Right lung (tissue), 5 donors: Measurements from ENCODE around the gene MSI2. TPM values are rescaled to one million over a fixed set of nuclear protein-coding genes. Genes with fewer than 3 reads are reported as not detected.

Experiments used
- DNase-seq, 2 donors: peaks; one replicate each; pipeline ENCODE4 v3.0.0-alpha.2; 2013
- polyA plus RNA-seq, 5 donors: library from polyadenylated mRNA; unstranded; fragments of 120-200 nt; gene quantifications; one replicate each; pipeline versions ENCODE4 v1.2.1 to v1.2.3, GENCODE V29; 2013; ENCODE audit warnings: inconsistent platforms in 1 of 5, low replicate concordance in 1 of 5; ENCODE audit not compliant: insufficient read length in 5 of 5, insufficient read depth in 1 of 5

Gene MSI2
- polyA plus RNA-seq, 5 donors = 35.4 to 48.9 (median 47.6) TPM

DNA sequence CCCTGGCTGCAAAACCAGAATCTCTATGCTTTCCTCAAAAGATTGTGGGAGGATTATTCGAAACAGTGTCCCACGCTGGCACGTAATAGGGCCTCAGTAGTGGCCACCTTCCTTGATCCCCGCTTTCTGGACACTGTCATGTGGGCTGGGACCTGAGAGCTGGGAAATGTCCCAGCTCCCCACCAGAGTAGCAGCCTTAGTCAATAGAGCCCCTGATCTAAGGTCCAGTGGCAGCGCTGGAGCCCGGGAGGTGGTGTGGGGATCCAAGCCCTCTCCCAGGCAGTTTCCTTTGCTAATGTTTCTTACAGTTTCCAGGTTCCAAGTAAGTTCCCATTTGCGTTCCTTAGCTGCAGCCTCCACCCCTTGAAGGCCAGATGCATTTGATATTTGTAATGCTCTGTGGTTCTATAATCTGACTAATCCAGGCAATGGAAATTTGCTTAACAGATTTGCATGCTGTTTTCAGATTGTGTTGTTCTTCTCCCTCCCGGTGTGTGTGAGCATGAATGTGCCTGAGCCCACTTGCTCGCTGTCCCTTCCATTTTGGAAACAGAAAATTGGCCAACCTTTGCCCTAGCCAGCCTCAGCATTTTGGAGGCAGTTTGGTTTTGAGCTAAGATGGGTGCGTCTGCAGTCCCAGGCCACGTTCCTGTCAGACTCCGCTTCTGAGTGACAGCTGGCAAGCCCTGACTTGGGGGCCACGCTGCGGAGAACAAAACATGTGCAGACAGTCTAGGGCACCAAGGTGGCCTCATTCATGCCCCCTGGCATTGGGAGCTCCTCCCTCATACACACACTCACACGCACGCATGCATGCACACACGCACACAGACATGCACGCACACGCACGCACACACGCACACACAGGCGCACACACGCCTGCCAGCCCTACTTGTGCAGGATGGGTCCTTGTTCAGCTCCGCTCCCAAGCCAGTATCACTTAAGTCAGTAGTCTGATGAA, 419.4 kb downstream of the MSI2 start:
- no peak for DNase-seq

DNA sequence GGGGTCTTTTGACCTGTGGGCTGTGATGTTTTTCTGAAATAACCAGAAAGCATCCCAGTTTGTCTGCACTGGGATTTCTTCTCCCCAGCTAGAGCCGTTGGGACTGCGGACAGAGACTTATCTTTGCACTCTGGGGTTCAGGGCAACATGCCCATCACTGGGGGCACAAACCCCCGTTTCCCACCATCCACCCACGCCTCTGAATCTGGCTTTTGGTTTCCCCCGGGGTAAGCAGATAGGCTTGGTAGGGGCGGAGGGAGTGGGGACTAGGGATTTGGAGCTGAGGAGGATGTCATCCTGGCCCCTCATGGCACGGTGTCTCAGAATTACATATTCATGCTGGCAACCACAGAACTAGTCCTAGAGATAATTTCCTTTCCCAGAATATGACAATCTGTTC, 420.2 kb downstream of the MSI2 start:
- no peak for DNase-seq

DNA sequence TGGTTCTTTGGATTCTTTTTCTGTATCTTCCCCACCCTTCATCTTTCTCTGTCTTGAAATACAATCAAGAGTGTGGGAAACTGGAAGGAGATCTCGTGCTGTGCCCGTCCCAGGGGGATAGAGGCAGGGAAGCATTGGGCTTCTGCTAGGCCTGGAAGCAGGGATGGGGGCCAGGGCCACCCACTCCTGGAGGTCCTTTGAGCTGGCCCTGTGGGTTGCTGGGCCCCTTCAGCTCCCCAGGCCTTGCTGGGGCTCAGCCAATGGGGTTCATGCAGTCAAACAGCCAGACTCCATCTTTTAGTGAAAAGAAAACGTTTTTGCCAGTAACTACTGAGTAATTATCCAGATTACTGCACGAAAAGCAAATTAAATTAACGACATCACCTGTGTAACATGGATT, 421.0 kb downstream of the MSI2 start:
- no peak for DNase-seq

DNA sequence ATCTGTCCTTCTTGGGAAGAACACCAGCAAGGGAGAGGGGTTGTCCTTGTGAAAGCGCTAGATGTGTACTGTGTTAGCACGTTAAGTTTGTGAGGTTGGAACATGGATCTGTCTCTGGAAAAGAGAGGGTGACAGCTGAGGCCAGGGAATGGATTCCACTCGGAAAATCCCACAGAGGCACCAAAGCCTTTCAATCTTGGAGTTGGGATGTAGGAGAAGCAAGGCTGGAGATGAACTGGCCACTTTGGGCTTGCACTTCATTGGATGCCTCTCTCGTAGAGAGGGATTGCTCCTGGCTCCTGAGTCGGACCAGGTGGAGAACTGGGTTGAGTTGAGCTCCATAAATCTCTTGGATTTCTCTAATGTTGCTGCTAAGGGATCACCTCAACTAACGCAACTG, 421.5 kb downstream of the MSI2 start:
- no peak for DNase-seq

DNA sequence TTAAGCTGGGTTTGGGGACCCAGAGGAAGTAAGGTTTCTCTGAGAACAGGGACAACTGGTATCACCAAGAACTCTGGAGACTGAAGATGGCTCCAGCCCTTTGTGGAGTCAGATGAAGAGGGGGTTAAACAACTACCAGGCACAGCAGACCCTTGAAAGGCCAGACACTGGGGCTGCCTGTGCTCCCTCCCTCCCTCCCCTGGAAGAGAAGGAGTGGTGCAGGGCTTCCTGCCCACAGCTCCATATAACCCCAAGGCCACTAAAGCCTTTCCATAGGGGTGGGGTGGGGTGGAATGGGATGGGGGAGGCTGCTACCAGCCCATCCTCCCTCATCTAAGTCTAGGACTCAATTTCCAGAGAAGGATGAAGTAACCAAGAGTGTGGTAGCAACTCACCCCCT, 422.1 kb downstream of the MSI2 start:
- no peak for DNase-seq

DNA sequence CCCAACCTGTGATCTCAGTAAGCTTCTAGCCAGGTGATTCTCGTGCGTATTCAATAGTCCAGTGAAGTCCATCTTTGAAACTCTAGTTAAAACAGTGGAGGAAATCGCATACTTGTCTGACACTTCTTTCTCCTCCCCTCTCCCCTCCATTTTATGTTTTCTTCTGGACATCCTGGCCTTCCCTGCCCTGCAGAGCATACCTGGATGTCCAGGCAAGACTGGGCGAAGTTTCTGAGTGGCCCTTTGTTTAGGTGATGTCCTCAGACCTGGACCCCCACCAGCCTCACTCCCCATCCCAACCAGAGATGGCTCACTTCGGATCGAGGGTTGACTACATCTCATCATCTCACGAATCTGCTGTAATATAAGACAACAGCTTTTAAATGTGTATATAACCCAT, 423.0 kb downstream of the MSI2 start:
- no peak for DNase-seq

DNA sequence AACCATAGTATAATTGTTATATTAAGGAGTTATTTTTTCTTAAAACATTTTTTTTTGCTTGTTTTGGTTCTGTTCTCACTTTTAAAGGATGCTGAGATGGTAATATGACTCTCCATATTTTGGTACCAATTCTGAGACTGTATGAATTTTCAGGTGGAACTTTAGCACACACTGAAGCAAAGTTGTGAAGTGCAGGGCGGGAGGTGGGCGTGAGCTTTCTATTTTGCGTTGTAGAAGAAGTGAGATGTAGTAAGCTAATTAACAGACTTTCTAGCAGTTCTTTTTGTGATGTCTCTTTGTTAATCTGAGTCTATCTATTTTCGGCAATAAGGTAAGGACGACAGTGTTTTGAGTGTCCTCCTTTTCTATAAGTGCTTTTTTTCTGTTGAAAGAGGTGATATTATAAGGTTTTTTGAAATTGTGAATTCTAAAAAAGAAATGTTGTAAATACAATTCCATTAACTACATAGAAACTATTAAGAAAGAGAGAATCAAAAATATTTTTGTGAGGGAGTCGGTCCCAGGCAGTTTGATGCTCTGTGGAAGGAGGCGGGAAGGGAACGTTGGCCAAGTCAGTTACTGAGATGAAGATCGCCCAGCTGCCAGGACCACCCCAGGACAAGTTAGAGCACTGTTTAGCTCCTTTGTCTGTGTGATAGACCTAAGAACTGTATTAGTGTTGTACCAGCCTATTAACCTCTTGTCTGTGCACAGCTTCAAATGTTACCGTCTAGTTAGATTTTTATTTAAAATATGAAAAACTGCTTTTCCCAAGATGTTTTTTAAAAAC, 423.8 kb downstream of the MSI2 start:
- DNase-seq = no peak

DNA sequence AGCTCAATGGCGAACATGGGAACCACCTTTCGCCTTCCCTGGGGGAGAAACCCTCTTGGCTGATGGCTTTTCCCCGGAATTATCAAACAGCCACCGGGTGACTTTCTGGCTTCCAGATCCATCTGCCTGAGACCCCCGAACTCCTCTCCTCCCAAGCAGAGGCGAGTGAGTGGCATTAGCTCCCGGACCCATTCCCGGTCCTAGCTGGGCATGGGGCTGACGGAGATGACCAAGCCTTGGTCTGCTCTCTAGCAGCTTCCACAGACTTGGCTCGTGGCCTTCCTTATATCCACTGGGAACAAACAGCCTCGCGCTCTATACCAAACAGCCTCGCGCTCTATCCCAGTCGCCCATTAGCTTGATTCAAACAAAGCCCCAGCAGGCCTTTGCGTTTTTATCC, 426.4 kb downstream of the MSI2 start:
- no peak for DNase-seq

DNA sequence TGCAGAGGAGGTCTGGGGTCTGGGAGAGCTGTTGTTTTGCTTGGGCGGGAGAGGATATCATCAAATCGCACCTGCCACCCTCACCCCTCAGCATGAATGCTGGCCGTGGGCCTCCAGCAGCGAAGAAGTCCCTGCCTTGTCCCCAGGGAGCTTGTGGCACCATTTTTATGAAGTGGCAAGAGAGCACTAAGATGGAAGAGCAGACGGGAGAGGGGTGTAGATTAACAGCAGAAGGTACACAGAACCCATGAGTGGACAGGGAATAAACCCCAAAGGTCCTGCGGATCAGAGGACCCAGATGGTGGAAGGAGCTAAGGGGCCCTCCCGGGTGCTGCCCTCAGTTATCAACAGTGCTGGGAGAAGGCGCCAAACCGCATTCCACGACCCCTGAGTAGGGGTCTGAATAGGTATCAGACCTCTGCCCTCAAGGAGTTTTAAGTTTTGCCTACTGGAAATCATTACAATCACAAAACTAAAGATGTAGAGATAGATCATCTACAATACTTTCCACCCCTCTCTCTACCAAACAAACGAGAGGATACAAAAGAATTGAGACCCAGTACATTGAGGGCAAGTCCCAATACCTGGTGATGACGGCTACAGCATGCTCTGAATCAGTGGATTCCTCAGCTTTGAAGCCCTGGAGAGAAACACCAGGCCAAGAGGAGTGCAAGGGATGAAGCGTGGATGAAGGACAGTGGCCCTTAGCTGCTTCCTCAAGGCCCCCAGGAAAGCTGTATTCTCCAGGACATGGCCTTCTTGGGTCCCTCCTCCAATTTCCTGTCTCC, 428.6 kb downstream of the MSI2 start:
- DNase-seq = no peak

DNA sequence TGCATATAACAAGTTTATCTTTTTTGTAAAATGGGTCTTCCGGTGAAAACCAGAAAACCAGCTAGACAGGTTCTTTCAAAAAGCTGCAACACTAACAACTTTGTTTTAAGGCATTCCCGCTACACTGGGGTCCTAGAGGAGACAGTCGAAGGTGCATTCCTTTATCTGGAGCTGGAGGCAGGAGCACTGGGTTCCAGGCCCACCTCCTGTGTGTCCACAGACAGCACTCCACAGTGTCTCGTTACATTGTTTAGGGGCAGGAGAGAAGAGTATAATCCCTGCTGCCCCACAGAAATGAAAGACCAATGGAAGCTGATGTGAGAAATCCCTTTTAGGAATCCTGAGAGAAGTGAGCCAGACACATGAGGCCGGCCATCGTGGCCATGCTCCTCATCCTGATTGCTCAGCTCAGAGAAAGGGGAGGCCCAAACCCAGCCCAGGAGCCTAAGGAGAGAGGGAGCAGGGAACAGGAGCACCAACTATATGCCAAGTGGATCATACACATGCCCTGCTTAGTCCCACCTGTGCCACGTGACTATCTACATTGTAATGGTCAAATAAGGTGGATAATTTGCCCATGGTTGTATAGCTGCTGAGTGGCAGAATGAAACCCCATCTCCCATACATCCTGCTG, 429.3 kb downstream of the MSI2 start:
- no peak for DNase-seq

DNA sequence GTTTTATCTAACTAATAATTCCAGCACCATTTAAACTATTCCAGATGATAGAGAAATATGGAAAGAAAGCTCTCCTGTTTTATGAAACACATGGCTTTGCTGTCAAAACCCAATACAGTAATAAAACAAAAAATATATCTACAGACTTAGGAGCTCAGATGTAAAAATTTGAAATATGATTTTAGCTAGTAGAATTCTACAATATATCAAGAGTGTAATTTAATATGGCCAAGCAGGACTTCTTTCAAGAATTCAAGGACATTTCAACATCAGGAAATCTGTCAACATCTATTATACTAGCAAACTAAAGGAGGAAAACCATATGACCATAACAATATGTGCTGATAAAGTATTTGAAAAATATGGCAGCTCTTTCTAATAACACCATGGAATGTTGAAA, 431.3 kb downstream of the MSI2 start:
- no peak for DNase-seq

DNA sequence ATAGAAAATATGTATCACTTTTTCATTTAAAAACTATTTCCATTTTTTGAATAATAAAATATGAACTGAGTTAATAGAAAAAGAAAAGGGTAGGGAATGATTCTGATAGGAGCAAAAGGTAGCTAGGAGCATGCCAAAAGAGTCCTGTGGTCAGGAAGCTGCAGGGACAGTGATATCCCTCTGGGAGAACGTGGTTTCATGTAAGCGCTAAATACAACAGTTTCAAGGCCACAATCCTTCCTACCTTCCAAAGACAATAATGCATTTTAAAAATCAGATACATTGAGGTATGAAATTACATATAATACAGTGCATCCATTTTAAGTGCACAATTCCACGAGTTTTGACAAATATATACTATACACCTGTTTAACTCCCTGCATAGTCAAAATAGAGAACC, 432.9 kb downstream of the MSI2 start:
- DNase-seq = no peak

DNA sequence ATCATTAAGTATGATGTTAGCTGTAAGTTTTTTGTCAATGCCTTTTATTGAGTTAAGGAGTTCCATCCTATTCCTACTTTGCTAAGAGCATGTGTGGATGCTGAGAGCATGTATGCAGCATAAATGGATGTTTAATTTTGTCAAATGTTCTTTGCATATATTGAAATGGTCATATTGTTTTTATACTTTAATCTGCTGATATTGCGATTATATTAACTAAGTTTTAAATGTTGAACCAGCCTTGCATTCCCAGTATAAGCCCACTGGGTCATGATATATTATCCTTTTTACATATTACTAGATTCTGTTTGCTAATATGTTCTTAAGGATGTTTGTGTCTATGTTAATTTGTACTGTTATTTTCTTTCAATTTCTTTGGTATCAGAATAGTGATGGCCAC, 435.6 kb downstream of the MSI2 start:
- DNase-seq = no peak

DNA sequence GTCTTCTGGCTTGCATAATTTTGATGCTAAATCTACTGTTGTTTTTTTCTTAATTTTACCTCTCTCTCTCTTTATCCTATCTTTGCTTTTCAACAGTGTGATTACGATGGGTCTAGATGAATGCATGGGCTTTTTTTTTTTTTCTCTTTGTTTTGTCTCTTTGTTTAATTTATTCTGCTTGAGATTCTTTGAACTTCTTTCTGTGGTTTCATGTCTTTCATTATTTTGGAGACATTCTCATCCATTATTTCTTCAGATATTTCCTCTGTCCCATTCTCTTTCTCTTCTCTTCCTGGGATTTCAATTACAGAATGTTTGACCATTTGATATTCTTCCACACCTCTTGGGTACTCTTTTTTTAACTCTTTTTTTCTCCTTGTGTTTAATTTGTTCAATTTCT, 436.4 kb downstream of the MSI2 start:
- DNase-seq = no peak

DNA sequence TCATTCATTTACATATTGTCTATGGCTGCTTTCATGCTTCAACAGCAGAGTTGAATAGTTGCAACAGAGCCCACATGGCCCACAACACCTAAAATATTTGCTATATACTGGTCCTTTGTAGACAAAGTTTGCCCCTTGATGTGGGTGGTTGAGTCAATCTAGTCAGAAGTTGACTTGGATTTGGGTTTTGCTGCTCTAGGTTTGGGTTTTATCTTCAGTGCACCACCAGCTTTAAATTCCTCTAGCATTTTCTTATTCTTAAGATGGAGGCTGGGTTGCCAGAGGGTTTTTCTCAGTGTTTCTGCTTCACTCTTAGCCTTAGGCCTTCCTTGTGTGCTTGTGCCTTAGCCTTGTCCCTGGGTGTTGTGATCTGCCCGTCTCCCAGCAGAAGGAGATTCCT, 437.7 kb downstream of the MSI2 start:
- DNase-seq = no peak

DNA sequence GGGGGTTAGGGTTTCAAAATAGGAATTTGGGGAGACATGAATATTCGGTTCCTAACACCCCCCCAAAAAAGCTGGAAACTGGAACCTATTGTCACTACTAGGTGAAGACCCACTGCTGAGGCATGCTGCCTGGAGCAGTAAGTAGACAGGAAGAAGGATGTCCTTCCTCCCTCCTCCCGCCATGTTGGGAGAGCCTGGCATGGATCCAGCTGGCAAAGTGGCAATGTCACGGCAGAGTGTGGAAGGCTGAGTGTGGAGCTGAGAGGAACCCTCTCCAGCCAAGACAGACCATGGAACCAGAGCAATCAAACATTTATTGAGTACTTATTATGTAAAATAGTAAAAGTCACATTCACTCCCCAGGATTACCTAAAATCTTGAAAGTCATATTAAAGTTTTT, 439.7 kb downstream of the MSI2 start:
- DNase-seq = no peak

DNA sequence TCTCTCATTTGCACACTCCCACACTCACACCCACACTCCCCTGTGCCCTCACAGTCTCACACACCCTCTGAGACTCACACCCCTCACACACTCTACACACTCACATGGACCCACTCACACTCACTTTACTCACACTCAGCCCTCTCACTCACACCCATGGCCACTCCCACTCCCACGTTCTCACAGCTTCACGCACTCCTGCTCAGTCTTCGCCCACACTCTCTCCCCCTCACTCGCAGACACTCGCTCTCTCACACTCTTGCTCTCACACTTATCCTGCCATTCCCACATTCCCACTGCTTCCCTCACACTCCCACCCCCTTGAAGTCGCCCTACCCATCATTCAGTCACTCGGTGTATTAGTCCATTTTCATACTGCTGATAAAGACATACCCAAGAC, 440.9 kb downstream of the MSI2 start:
- no peak for DNase-seq

DNA sequence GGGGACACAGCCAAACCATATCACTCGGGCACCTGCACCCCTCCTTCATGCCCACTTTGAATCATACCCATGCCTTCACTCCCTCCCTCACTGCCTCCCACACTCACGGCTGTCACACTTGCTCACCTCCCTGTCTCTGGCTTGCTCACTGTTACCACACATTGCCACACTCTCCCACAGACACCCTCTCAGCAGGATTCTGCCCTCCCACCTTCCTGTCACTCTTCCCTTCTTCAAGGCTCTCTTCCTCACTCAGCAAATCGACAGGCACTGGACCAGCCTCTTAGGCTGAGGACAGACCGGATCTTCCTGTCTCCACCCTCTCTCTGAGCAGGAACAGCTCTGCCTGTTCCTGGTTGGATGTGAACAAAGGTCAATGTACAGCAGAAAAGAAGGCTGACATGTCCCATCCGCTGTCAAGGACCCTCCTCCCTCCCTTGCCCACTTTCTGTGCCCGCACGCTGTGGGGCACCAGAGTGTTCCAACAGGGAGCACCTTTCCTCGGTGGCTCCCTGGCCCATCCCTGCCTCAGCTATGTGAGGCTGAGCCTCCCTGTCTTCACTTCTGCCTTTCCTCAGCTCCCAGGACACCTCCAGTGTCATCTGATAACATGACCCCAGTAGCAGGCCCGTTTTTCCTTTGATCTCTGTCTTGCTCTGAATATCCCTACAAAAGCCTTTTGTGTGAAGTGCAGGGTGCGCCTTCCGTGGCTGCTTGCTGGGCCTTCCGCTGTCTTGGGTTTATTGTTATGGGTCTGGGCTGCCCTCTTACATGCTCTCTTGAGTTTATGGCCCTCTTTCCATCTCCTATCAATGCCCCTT, 441.8 kb downstream of the MSI2 start:
- no peak for DNase-seq

DNA sequence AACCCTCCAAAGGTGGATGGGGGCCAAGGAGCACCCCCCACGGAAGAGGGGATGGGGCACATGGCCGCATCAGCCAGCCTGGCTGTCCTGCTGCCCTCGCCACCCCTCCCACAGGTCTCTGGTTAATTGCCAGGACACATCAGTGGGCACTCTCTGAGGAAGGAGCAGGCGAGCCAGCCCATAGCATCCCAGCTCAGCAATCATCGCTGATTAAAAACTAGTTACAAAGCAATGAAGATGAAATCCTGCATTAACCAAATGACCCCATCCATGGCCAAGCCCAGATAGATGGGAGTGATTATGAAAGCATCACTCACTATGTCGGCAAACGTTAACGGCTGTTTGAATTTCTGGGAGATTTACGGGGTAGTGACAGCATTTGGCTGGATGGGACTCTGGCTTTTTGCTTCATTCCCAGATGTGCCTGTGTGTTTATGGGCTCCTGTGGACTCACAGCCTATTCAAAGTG, 443.5 kb downstream of the MSI2 start:
- DNase-seq = peak; percentile 69 to 74

DNA sequence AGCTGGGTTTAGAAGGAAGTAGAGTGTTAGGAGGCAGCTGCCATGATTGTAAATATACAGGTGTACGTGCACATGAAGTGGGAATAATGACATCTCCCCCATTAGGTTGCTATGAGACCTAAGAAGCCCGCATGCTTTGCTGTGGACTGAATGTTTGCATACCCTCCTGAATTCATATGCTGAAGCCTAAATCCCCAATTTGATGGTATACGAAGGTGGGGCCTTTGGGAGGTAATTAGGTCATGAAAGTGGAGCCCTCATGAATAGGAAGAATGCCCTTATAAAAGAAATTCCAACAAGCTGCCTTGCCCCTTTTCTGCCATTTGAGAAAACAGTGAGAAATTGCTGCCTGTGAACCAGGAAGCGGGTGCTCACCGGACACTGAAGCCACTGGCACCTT, 444.8 kb downstream of the MSI2 start:
- no peak for DNase-seq

DNA sequence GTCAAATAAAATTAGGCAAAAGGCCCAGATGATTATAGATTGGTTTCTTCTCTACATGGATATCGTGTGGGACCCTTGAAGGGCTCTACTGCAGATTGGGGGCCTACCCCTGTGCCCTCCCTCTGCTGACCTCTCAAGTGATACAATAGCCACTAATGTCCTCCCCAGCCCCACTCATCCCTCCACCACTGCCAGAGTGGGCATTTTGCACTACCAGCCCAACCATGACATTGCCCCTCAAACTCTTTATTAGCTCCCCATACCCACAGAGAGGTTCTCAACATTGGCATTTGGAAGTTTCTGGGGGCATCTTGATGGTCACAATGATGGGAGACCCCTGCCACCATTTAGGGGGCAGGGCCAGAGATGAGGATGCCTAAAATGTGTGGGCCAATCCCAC, 446.9 kb downstream of the MSI2 start:
- DNase-seq = no peak
